ENCODE measurements around the gene TCF4.

DNA sequence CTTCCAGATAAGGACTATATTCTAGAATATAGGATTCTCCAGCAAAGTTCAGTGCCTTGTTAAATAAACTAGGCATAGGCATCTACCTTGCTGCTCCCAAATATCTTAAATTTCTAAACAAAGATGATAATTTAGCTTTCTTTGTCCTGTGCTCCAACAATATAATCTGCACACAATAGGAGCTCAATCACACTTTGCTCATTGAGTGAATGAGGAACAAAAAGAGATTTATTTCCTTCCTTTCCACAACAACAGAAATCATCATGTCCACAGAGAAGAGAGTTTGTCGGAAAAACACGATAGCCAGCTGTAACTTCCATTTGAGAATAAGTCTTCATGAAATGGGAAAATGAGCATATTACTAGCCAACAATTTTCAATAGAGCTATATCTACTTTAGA, 256.7 kb downstream of the TCF4 start:
- TF ChIP-seq CSRNP3 (CRISPR knock-in tag; IDR thresholded peaks at IDR 0.05) (no peak), OSR1 (CRISPR knock-in tag; IDR thresholded peaks at IDR 0.05) (no peak), PPARA (CRISPR knock-in tag; IDR thresholded peaks at IDR 0.05; ENCODE audit: borderline replicate concordance) (no peak)

Measured in SK-N-SH treated with all-trans-retinoic acid at 6 μM for 48 hours (cell line).